SU-DHL-6 (cell line): ENCODE measurements around the gene GON4L.

Source experiments
- H2AFZ ChIP-seq: fragments of 200-600 bp; sonication (generic); 2 replicates; pipeline ENCODE4 v1.6.1; 2014; ENCODE audit warnings: low read depth, mild to moderate bottlenecking, moderate library complexity, mixed read lengths, antibody characterized with exemption, low read length; ENCODE audit not compliant: severe bottlenecking
- H3F3A ChIP-seq: fragments of 200-600 bp; shearing (Covaris generic); 2 replicates; pipeline ENCODE4 v1.6.0; 2016; ENCODE audit warnings: antibody characterized with exemption, mild to moderate bottlenecking; ENCODE audit not compliant: insufficient read depth
- H3K27ac ChIP-seq: fragments of 200-600 bp; sonication (generic); 2 replicates; pipeline ENCODE4 v1.5.1; 2016; ENCODE audit warnings: low read depth, mild to moderate bottlenecking, low read length, moderate library complexity, mixed read lengths
- H3K27me3 ChIP-seq: fragments of 200-600 bp; sonication (generic), shearing (Covaris generic); 2 replicates; pipeline ENCODE4 v1.6.0; 2014; ENCODE audit warnings: mild to moderate bottlenecking, low read length
- H3K36me3 ChIP-seq: fragments of 200-600 bp; sonication (generic); 2 replicates; pipeline ENCODE4 v1.6.1; 2014; ENCODE audit warnings: mild to moderate bottlenecking, low read length, mixed read lengths
- H3K4me2 ChIP-seq: fragments of 300-600, 200-600 bp; shearing (Covaris generic), sonication (generic); 2 replicates; pipeline ENCODE4 v1.6.0; 2014; ENCODE audit warnings: low read length, low read depth, mild to moderate bottlenecking; ENCODE audit not compliant: poor library complexity, severe bottlenecking
- H3K4me3 ChIP-seq: fragments of 200-600 bp; sonication (generic); 2 replicates; pipeline ENCODE4 v1.5.1; 2014; ENCODE audit warnings: antibody characterized with exemption, low read length, mild to moderate bottlenecking, mixed read lengths; ENCODE audit not compliant: insufficient read depth, poor library complexity, severe bottlenecking
- H3K79me2 ChIP-seq: fragments of 200-600 bp; sonication (generic); 2 replicates; pipeline ENCODE4 v1.6.1; 2014; ENCODE audit warnings: mild to moderate bottlenecking, low read length, moderate library complexity; ENCODE audit not compliant: insufficient read depth
- H3K9ac ChIP-seq: fragments of 200-600 bp; sonication (generic); 2 replicates; pipeline ENCODE4 v1.7.0; 2014; ENCODE audit warnings: mild to moderate bottlenecking, low read length
- H3K9me2 ChIP-seq: fragments of 200-600 bp; sonication (generic); replicated peaks from 2 replicates; pipeline ENCODE4 v1.6.1; 2014; ENCODE audit warnings: low read length; ENCODE audit not compliant: insufficient read depth
- H3K9me3 ChIP-seq: fragments of 200-600 bp; sonication (generic); 2 replicates; pipeline ENCODE4 v1.6.1; 2014; ENCODE audit warnings: low read length, mixed read lengths; ENCODE audit not compliant: insufficient read depth
- H4K20me1 ChIP-seq: fragments of 200-600 bp; sonication (generic); 2 replicates; pipeline ENCODE4 v1.6.1; 2014; ENCODE audit warnings: low read depth, mild to moderate bottlenecking, antibody characterized with exemption, low read length, moderate library complexity, mixed read lengths
- EZH2phosphoT487 ChIP-seq: fragments of 200-600 bp; sonication (generic), shearing (Covaris generic); conservative IDR thresholded peaks from 2 replicates; pipeline ENCODE4 v1.6.1; 2018; ENCODE audit warnings: mild to moderate bottlenecking, antibody characterized with exemption, low read length, moderate library complexity, mixed read lengths
- TF ChIP-seq, protein P1 (sequence below): fragments of 200-600 bp; sonication (generic); IDR thresholded peaks from one replicate; pipeline ENCODE4 v1.5.1; 2017; ENCODE audit warnings: antibody characterized with exemption, mild to moderate bottlenecking, low read length, moderate library complexity; ENCODE audit not compliant: insufficient read depth, poor library complexity, severe bottlenecking

Gene GON4L

DNA sequence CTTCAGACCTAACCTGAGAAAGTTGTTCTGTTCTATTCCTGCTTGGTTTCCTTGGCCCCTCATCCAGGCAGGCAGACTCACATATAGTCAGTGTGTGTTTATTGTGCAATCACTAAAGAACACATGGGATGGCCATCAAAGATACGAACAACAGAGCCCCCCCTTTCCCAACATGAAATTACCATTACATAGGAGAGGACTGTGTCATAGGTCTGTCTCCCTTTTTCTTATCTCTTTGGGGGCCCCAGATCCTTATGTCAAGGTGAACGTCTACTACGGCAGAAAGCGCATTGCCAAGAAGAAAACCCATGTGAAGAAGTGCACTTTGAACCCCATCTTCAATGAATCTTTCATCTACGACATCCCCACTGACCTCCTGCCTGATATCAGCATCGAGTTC lies 23.9 kb upstream of the GON4L start:
- Histone ChIP-seq H3K9me3 (no peaks in the 10 kb centered on the region), H3F3A (no peaks in the 10 kb centered on the region), H3K9me2 (no peaks in the 10 kb centered on the region), H3K27ac (no peak overlapping the region), H4K20me1 (no peaks in the 10 kb centered on the region), H3K36me3 (no peaks in the 10 kb centered on the region), H3K27me3 (no peaks in the 10 kb centered on the region), H3K4me2 (no peak overlapping the region), H3K4me3 (no peak overlapping the region), H3K79me2 (no peaks in the 10 kb centered on the region), H2AFZ (no peak overlapping the region), H3K9ac (no peak overlapping the region)
- TF ChIP-seq EZH2phosphoT487, result no peak
- TF ChIP-seq, protein P1, sequence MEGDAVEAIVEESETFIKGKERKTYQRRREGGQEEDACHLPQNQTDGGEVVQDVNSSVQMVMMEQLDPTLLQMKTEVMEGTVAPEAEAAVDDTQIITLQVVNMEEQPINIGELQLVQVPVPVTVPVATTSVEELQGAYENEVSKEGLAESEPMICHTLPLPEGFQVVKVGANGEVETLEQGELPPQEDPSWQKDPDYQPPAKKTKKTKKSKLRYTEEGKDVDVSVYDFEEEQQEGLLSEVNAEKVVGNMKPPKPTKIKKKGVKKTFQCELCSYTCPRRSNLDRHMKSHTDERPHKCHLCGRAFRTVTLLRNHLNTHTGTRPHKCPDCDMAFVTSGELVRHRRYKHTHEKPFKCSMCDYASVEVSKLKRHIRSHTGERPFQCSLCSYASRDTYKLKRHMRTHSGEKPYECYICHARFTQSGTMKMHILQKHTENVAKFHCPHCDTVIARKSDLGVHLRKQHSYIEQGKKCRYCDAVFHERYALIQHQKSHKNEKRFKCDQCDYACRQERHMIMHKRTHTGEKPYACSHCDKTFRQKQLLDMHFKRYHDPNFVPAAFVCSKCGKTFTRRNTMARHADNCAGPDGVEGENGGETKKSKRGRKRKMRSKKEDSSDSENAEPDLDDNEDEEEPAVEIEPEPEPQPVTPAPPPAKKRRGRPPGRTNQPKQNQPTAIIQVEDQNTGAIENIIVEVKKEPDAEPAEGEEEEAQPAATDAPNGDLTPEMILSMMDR, result no peak

DNA sequence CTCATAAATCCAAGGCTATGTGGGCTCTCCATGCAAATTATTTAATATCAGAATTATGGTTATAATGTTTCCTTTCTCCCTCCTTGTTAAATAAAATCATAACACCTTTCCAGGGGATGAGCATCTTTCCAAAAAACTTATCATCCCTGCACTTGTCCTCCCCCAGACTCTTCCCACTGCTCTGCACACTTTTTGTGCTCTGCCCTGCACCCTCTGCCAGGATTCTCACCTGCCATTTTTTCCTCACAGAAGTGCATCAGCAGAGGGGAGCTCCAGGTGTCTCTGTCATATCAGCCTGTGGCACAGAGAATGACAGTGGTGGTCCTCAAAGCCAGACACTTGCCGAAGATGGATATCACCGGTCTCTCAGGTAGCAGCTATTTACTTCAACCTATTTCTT lies 23.2 kb upstream of the GON4L start:
- H3K36me3 ChIP-seq, result no peaks in the 10 kb centered on the region
- TF ChIP-seq EZH2phosphoT487, result no peak
- TF ChIP-seq, protein P1, result no peak
- no peaks in the 10 kb centered on the region for H3K27me3 ChIP-seq
- no peak overlapping the region for H3K9ac ChIP-seq
- no peak overlapping the region for H2AFZ ChIP-seq
- H4K20me1 ChIP-seq, result no peaks in the 10 kb centered on the region
- H3K4me3 ChIP-seq, result no peak overlapping the region
- no peaks in the 10 kb centered on the region for H3K9me2 ChIP-seq
- no peaks in the 10 kb centered on the region for H3K9me3 ChIP-seq
- no peaks in the 10 kb centered on the region for H3K79me2 ChIP-seq
- no peak overlapping the region for H3K4me2 ChIP-seq
- no peak overlapping the region for H3K27ac ChIP-seq
- no peaks in the 10 kb centered on the region for H3F3A ChIP-seq

DNA sequence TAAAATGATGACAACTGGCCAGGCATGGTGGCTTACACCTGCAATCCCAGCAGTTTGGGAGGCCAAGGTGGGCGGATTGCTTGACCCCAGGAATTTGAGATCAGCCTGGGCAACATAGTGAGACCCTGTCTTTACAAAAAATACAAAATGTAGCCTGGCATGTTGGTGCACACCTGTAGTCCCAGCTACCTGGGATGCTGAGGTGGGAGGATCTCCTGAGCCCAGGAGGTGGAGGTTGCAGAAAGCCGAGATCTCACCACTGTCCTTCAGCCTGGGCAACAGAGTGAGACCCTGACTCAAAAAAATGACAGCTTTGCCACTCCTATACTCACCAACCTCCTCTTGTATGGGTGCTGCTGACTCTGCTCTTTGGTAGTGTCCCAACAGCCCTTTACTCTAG lies 20.9 kb upstream of the GON4L start:
- Histone ChIP-seq H3F3A (no peaks in the 10 kb centered on the region), H3K4me3 (no peak overlapping the region), H3K4me2 (no peak overlapping the region), H2AFZ (no peak overlapping the region), H3K27me3 (no peaks in the 10 kb centered on the region), H3K9me2 (no peaks in the 10 kb centered on the region), H3K36me3 (no peaks in the 10 kb centered on the region), H3K27ac (no peak overlapping the region), H4K20me1 (no peaks in the 10 kb centered on the region), H3K9me3 (no peaks in the 10 kb centered on the region), H3K79me2 (no peaks in the 10 kb centered on the region), H3K9ac (no peak overlapping the region)
- TF ChIP-seq EZH2phosphoT487, result no peak
- TF ChIP-seq, protein P1, result no peak

DNA sequence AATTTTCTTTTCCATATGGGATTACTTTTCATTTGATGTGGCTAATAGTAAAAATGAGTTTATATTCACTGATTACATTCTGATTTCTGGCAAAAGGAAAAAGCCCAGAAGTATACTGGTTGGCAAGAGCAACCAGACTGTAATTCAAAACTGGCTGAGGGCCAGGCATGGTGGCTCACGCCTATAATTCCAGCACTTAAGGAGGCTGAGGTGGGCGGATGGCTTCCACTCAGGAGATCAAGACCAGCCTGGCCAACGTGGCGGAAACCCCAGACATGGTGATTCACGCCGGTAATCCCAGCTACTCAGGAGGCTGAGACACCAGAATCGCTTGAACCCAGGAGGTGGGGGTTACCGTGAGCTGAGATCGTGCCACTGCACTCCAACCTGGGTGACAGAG lies 16.8 kb upstream of the GON4L start:
- Histone ChIP-seq H2AFZ (no peak overlapping the region), H3K9me2 (no peaks in the 10 kb centered on the region), H3K4me2 (no peak overlapping the region), H3K27me3 (no peaks in the 10 kb centered on the region), H3K9ac (no peak overlapping the region), H3F3A (no peaks in the 10 kb centered on the region), H3K9me3 (no peaks in the 10 kb centered on the region), H3K79me2 (no peaks in the 10 kb centered on the region), H3K27ac (no peak overlapping the region), H4K20me1 (no peaks in the 10 kb centered on the region), H3K4me3 (no peak overlapping the region), H3K36me3 (no peaks in the 10 kb centered on the region)
- TF ChIP-seq, protein P1, result no peak
- TF ChIP-seq EZH2phosphoT487, result no peak
